Naive thymus-derived CD4-positive, alpha-beta T cell (primary cell): ENCODE measurements around the gene CCL13. TPM values are rescaled to one million over a fixed set of nuclear protein-coding genes. Genes with fewer than 3 reads are reported as not detected.

Experiments used
- ATAC-seq: fragments of 150-1000 bp; cut with Tn5 transposase; 2 replicates; pipeline ENCODE4 v1.10.0; 2021; ENCODE audit warnings: mild to moderate bottlenecking, moderate library complexity
- CTCF ChIA-PET: fragments of 350-600 bp; sonication (Branson Sonifier 250); formaldehyde crosslinking; loops from one replicate; lab custom pipeline; 2021; ENCODE audit warnings: antibody characterized with exemption; lab: Charles Lee
- POLR2A ChIA-PET: fragments of 350-600 bp; sonication (Branson Sonifier 250); formaldehyde crosslinking; loops from one replicate; lab custom pipeline; 2021; ENCODE audit warnings: antibody characterized with exemption, inconsistent platforms; lab: Charles Lee
- DNase-seq, 9 donors: peaks; one replicate each; pipeline versions ENCODE4 v3.0.0 to v3.0.0-alpha.2; 2020 to 2022; ENCODE audit warnings: mixed read lengths in 1 of 9
- H3K27ac ChIP-seq: one replicate; pipeline ENCODE4 v1.7.0; 2013; ENCODE audit warnings: mild to moderate bottlenecking, low read depth, low read length, moderate library complexity
- H3K27me3 ChIP-seq, 2 donors: one replicate each; pipeline ENCODE4 v1.7.0; 2013; ENCODE audit warnings: low read length in 2 of 2, mild to moderate bottlenecking in 2 of 2, moderate library complexity in 2 of 2; ENCODE audit not compliant: control insufficient read depth in 2 of 2, insufficient read depth in 2 of 2
- H3K36me3 ChIP-seq, 3 experiments: 1 replicate in 2 of 3; 2 replicates in 1 of 3; pipeline ENCODE4 v1.7.0; 2013; ENCODE audit warnings: low read length in 3 of 3, mild to moderate bottlenecking in 3 of 3, moderate library complexity in 1 of 3; ENCODE audit not compliant: insufficient read depth in 3 of 3, control insufficient read depth in 2 of 3
- H3K4me1 ChIP-seq, 2 donors: one replicate each; pipeline ENCODE4 v1.7.0; 2013; ENCODE audit warnings: low read length in 2 of 2, mild to moderate bottlenecking in 2 of 2, moderate library complexity in 1 of 2; ENCODE audit not compliant: control insufficient read depth in 2 of 2, insufficient read depth in 2 of 2
- H3K4me3 ChIP-seq: 2 replicates; pipeline ENCODE4 v1.7.0; 2013; ENCODE audit warnings: mild to moderate bottlenecking, low read length
- H3K9me3 ChIP-seq, 3 experiments: 1 replicate in 2 of 3; 2 replicates in 1 of 3; pipeline ENCODE4 v1.7.0; 2013; ENCODE audit warnings: low read length in 3 of 3; ENCODE audit not compliant: control insufficient read depth in 2 of 3
- H3K27ac Mint-ChIP-seq, 9 donors: one replicate each; pipeline ENCODE4 v1.8.0; 2020 to 2022; ENCODE audit warnings: mixed read lengths in 9 of 9, mild to moderate bottlenecking in 8 of 9, moderate library complexity in 5 of 9, inconsistent platforms in 2 of 9
- H3K27me3 Mint-ChIP-seq, 5 donors: one replicate each; pipeline ENCODE4 v1.8.0; 2021 to 2022; ENCODE audit warnings: mixed read lengths in 5 of 5, mild to moderate bottlenecking in 1 of 5
- H3K36me3 Mint-ChIP-seq, 5 donors: one replicate each; pipeline ENCODE4 v1.8.0; 2020 to 2022; ENCODE audit warnings: mixed read lengths in 5 of 5, mild to moderate bottlenecking in 3 of 5, inconsistent platforms in 1 of 5
- H3K4me1 Mint-ChIP-seq, 7 donors: one replicate each; pipeline ENCODE4 v1.8.0; 2020 to 2022; ENCODE audit warnings: mixed read lengths in 7 of 7, mild to moderate bottlenecking in 3 of 7, inconsistent platforms in 1 of 7
- H3K4me3 Mint-ChIP-seq, 10 donors: one replicate each; pipeline ENCODE4 v1.8.0; 2020 to 2022; ENCODE audit warnings: mild to moderate bottlenecking in 10 of 10, mixed read lengths in 10 of 10, moderate library complexity in 6 of 10, inconsistent platforms in 2 of 10
- H3K9me3 Mint-ChIP-seq, 11 donors: one replicate each; pipeline ENCODE4 v1.8.0; 2020 to 2022; ENCODE audit warnings: mixed read lengths in 11 of 11, mild to moderate bottlenecking in 4 of 11, inconsistent platforms in 1 of 11, moderate library complexity in 1 of 11
- intact Hi-C, 2 donors: fragments of 100-400 bp; cut with micrococcal nuclease; formaldehyde crosslinking; loops; one replicate each; pipeline ENCODE4 v1.15.1; 2023
- polyA plus RNA-seq, 2 donors: library from polyadenylated mRNA; unstranded; fragments of 300-500 nt; fragmentation: Illumina TruSeq; gene quantifications; one replicate each; pipeline ENCODE4 v1.2.3, GENCODE V29; 2021
- total RNA-seq, 6 experiments: library from RNA in 5 of 6; stranded (reverse) in 5 of 6; gene quantifications; 1 replicate in 5 of 6; 2 replicates in 1 of 6; pipeline ENCODE4 v1.2.3 and lab custom pipeline; 2021 to 2026

CCL13 gene
- total and polyA plus RNA-seq, 7 experiments from 2014 or later: not detected

GRCh38 chr17:34370997-34371395 is 14.7 kb downstream of the CCL13 start:
- Histone ChIP-seq H3K9me3 (no peaks in the 10 kb centered on the region), H3K27me3 (no peaks in the 10 kb centered on the region), H3K27ac (no peak overlapping the region), H3K36me3 (no peaks in the 10 kb centered on the region), H3K4me3 (no peak overlapping the region), H3K4me1 (no peaks in the 10 kb centered on the region)
- H3K27ac Mint-ChIP-seq: no peak overlapping the region
- peaks cover 0 to 6% (median 0%) of the 10 kb centered on the region in 5 donors for H3K36me3 Mint-ChIP-seq
- peak; percentile 59 for ATAC-seq
- ChIA-PET POLR2A (no interaction called here), CTCF (no interaction called here)
- peaks cover 0 to 22% (median 0%) of the 10 kb centered on the region in 5 donors for H3K27me3 Mint-ChIP-seq
- peaks cover 0 to 2% (median 0%) of the 10 kb centered on the region in 11 donors for H3K9me3 Mint-ChIP-seq
- no peak for DNase-seq
- intact Hi-C loops: no loop called here
- peak overlapping the region in 1 of 10 donors; percentile 50 for H3K4me3 Mint-ChIP-seq
- H3K4me1 Mint-ChIP-seq: peaks cover 0 to 39% (median 0%) of the 10 kb centered on the region in 7 donors

GRCh38 chr17:34371405-34372100 is 15.3 kb downstream of the CCL13 start:
- Histone ChIP-seq H3K27me3 (no peaks in the 10 kb centered on the region), H3K36me3 (no peaks in the 10 kb centered on the region), H3K9me3 (no peaks in the 10 kb centered on the region), H3K27ac (no peak overlapping the region), H3K4me1 (no peaks in the 10 kb centered on the region), H3K4me3 (no peak overlapping the region)
- H3K36me3 Mint-ChIP-seq: peaks cover 0 to 6% (median 0%) of the 10 kb centered on the region in 5 donors
- ATAC-seq (peak; percentile 36), DNase-seq (no peak)
- ChIA-PET CTCF (interaction anchor here (2.1 kb wide), 1 partner anchor 9 kb away, joined by 7 read pairs; the partner anchor contains the start of gene CCL1), POLR2A (no interaction called here)
- H3K27ac Mint-ChIP-seq: peak overlapping the region in 1 of 9 donors; percentile 19
- H3K4me1 Mint-ChIP-seq: peaks cover 0 to 35% (median 0%) of the 10 kb centered on the region in 7 donors
- peak overlapping the region in 1 of 10 donors; percentile 1 for H3K4me3 Mint-ChIP-seq
- peaks cover 0 to 2% (median 0%) of the 10 kb centered on the region in 11 donors for H3K9me3 Mint-ChIP-seq
- peaks cover 0 to 19% (median 0%) of the 10 kb centered on the region in 5 donors for H3K27me3 Mint-ChIP-seq
- intact Hi-C loops: no loop called here

DNA sequence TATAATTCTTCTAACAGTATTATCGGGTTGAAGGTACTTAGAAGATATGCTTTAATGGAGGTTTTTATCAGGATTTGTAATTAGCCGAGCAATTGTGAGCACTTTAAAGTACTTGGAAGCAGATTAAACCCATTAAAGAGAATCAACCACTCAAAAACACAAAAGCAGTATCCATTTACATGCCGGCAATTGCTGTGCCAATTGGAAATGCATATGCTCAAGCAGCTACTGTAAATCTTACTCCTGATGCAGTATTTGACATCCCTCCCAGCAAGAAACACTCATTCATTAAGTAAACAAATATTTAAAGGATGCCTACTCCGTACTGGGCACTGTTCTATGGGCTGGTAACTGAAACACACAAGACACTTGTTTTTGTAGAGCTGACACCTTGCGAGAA is 18.2 kb downstream of the CCL13 start:
- no peak overlapping the region for H3K4me3 ChIP-seq
- H3K36me3 Mint-ChIP-seq: peaks cover 0 to 6% (median 0%) of the 10 kb centered on the region in 5 donors
- ATAC-seq (no peak), DNase-seq (no peak)
- ChIA-PET POLR2A (no interaction called here), CTCF (no interaction called here)
- no peak overlapping the region for H3K27ac Mint-ChIP-seq
- no peaks in the 10 kb centered on the region for H3K9me3 ChIP-seq
- H3K4me1 ChIP-seq: no peaks in the 10 kb centered on the region
- H3K4me3 Mint-ChIP-seq: no peak overlapping the region
- peaks cover 0 to 51% (median 9%) of the 10 kb centered on the region in 7 donors for H3K4me1 Mint-ChIP-seq
- H3K27ac ChIP-seq: no peak overlapping the region
- H3K36me3 ChIP-seq: no peaks in the 10 kb centered on the region
- peaks cover 0 to 2% (median 0%) of the 10 kb centered on the region in 11 donors for H3K9me3 Mint-ChIP-seq
- no peaks in the 10 kb centered on the region for H3K27me3 ChIP-seq
- H3K27me3 Mint-ChIP-seq: peaks cover 0 to 22% (median 0%) of the 10 kb centered on the region in 5 donors
- intact Hi-C loops: no loop called here

DNA sequence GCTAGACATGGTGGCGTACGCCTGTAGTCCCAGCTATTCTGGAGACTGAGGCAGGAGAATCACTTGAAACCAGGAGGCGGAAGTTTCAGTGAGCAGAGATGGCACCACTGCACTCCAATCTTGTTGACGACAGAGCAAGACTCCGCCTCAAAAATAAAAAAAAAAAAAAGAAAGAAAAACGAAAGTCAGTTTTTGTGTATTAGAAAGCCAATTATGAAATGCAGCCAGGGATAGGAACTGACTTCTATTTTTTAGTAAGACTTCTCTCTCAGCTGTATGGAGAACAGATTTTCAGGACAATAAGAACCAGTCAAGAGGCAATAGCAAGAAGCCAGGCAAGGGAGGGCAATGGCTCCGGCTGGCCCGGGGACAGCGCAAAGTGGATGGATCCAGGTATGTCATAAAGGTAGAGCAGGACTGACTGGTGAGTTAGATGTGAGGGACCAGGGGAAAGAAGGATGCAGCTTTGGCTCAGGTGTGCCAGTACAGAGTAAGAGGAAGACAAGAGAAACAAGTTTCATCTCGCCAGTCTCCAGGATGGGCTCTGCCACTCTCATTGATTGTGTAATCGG is 19.2 kb downstream of the CCL13 start:
- intact Hi-C loops: no loop called here
- peak overlapping the region in 1 of 9 donors; percentile 7 for H3K27ac Mint-ChIP-seq
- Histone ChIP-seq H3K9me3 (no peaks in the 10 kb centered on the region), H3K4me3 (no peak overlapping the region), H3K27ac (no peak overlapping the region), H3K4me1 (no peaks in the 10 kb centered on the region), H3K27me3 (no peaks in the 10 kb centered on the region), H3K36me3 (no peaks in the 10 kb centered on the region)
- ChIA-PET POLR2A (no interaction called here), CTCF (no interaction called here)
- no peak for DNase-seq
- peaks cover 0 to 6% (median 0%) of the 10 kb centered on the region in 5 donors for H3K36me3 Mint-ChIP-seq
- peaks cover 0 to 54% (median 9%) of the 10 kb centered on the region in 7 donors for H3K4me1 Mint-ChIP-seq
- H3K27me3 Mint-ChIP-seq: peaks cover 0 to 20% (median 1%) of the 10 kb centered on the region in 5 donors
- no peak overlapping the region for H3K4me3 Mint-ChIP-seq
- ATAC-seq: no peak
- H3K9me3 Mint-ChIP-seq: peaks cover 0 to 2% (median 0%) of the 10 kb centered on the region in 11 donors

DNA sequence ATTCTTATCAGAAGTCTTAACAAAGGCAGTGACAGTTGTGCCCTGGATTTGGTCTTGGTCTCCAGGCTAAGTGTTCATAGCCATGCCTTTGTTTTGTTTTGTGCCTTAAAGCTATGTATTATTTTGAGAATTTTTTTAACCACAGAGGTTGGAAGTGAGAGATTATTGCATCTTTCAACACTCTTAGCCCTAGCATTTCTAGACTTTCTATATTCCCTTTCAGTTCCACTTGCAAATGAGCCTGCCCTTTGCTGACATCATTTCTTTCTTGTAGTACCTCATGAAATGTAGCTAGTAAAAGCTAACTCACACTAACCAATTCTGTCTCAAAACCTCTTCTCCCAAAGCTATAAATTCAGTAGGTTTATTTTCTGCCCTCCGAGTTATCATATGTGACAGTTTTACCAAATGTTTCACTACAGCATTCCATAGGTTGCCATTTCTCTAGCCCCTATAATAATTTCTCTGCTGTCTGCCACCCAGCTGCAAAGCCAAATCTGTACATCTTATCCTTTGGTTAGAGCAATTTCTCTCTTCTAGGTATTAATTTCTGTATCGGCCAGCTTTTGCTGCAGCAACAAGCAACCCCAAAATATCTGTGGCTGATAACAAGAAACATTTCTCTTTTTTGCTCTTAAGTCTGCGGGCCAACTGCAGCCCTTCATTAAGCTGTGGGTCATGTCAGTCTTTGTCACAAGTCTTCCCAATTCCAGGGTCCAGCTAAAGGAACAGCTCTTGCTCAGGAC is 21.0 kb downstream of the CCL13 start:
- Histone ChIP-seq H3K4me1 (no peaks in the 10 kb centered on the region), H3K4me3 (no peak overlapping the region), H3K9me3 (no peaks in the 10 kb centered on the region), H3K36me3 (no peaks in the 10 kb centered on the region), H3K27ac (no peak overlapping the region), H3K27me3 (no peaks in the 10 kb centered on the region)
- Mint-ChIP-seq H3K27ac (peak overlapping the region in 1 of 9 donors; percentile 20), H3K4me3 (no peak overlapping the region), H3K4me1 (peaks cover 0 to 48% (median 9%) of the 10 kb centered on the region in 7 donors), H3K36me3 (peaks cover 0 to 6% (median 0%) of the 10 kb centered on the region in 5 donors), H3K27me3 (peaks cover 0 to 25% (median 4%) of the 10 kb centered on the region in 5 donors), H3K9me3 (peaks cover 0 to under 1% (median 0%) of the 10 kb centered on the region in 11 donors)
- intact Hi-C loops: no loop called here
- CTCF ChIA-PET: interaction anchor here (0.8 kb wide), 1 partner anchor 225 kb away, joined by 3 read pairs; no protein-coding TSS in a partner anchor
- ATAC-seq: no peak
- no peak for DNase-seq
- POLR2A ChIA-PET: no interaction called here

DNA sequence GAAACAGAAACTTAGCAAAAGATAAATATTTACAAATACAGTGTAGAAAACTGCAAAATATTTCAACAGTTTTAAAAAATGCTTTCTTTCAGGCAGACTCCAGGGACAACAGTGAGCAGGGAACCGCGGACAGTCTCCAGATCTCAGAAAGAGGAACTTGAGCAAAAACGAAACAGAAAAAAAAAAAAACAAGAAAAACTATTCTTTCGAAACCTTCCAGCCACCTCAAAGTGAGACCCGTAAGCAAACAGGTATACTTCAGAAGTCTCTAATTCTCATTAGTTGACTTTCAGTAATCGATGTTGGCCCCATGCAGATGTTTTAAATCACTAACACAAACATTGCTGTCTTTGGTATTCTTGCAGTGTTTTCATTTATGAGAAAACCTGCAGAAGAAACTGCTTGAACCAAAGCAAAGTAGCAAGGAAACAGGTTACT is 22.4 kb downstream of the CCL13 start:
- Histone ChIP-seq H3K4me1 (no peaks in the 10 kb centered on the region), H3K27ac (no peak overlapping the region), H3K4me3 (no peak overlapping the region), H3K27me3 (no peaks in the 10 kb centered on the region), H3K9me3 (no peaks in the 10 kb centered on the region), H3K36me3 (no peaks in the 10 kb centered on the region)
- ChIA-PET POLR2A (no interaction called here), CTCF (no interaction called here)
- DNase-seq (no peak), ATAC-seq (peak; percentile 61)
- peak overlapping the region in 1 of 9 donors; percentile 56 for H3K27ac Mint-ChIP-seq
- intact Hi-C loops: no loop called here
- H3K9me3 Mint-ChIP-seq: no peaks in the 10 kb centered on the region
- peaks cover 0 to 58% (median 13%) of the 10 kb centered on the region in 7 donors for H3K4me1 Mint-ChIP-seq
- peak overlapping the region in 8 of 10 donors; percentile 30 to 64 (median 38) for H3K4me3 Mint-ChIP-seq
- H3K36me3 Mint-ChIP-seq: peaks cover 0 to 6% (median 0%) of the 10 kb centered on the region in 5 donors
- H3K27me3 Mint-ChIP-seq: peaks cover 4 to 18% (median 4%) of the 10 kb centered on the region in 5 donors
